Neural progenitor cell (in vitro differentiated cells): Measurements from ENCODE around the gene FEZF1. TPM values are rescaled to one million over a fixed set of nuclear protein-coding genes. Genes with fewer than 3 reads are reported as not detected.

Source experiments
- DNase-seq: peaks from one replicate; pipeline ENCODE4 v3.0.0-alpha.2; 2016; ENCODE audit warnings: low spot score
- H2AFZ ChIP-seq: fragments of 200-600 bp; sonication (generic); replicated peaks from 2 replicates; pipeline ENCODE4 v1.6.1; 2016; ENCODE audit warnings: antibody characterized with exemption
- H3F3A ChIP-seq: fragments of 200-600 bp; sonication (generic); 2 replicates; pipeline ENCODE4 v1.6.1; 2016; ENCODE audit warnings: antibody characterized with exemption, low read depth
- H3K27ac ChIP-seq: fragments of 200-600 bp; sonication (generic); 2 replicates; pipeline ENCODE4 v1.5.1; 2016; ENCODE audit warnings: mild to moderate bottlenecking
- H3K27me3 ChIP-seq: fragments of 200-600 bp; sonication (generic); 2 replicates; pipeline ENCODE4 v1.6.1; 2016; ENCODE audit warnings: mild to moderate bottlenecking, moderate library complexity
- H3K36me3 ChIP-seq: fragments of 200-600 bp; sonication (generic); 2 replicates; pipeline ENCODE4 v1.5.1; 2016
- H3K4me1 ChIP-seq: fragments of 200-600 bp; sonication (generic); 2 replicates; pipeline ENCODE4 v1.6.1; 2016; ENCODE audit warnings: mixed run types
- H3K4me2 ChIP-seq: fragments of 200-600 bp; sonication (generic); 2 replicates; pipeline ENCODE4 v1.6.1; 2016
- H3K4me3 ChIP-seq: fragments of 200-600 bp; sonication (generic); 2 replicates; pipeline ENCODE4 v1.5.1; 2016
- H3K79me2 ChIP-seq: fragments of 200-600 bp; sonication (generic); 2 replicates; pipeline ENCODE4 v1.6.1; 2016; ENCODE audit warnings: low read depth
- H3K9ac ChIP-seq: fragments of 200-600 bp; sonication (generic); 2 replicates; pipeline ENCODE4 v1.6.1; 2016
- H3K9me3 ChIP-seq: fragments of 200-600 bp; sonication (generic); 2 replicates; pipeline ENCODE4 v1.5.1; 2016; ENCODE audit warnings: low read depth
- H4K20me1 ChIP-seq: fragments of 200-600 bp; sonication (generic); 2 replicates; pipeline ENCODE4 v1.6.1; 2016; ENCODE audit warnings: low read depth
- H3K27ac Mint-ChIP-seq: 3 replicates; pipeline ENCODE4 v1.8.0; 2021; ENCODE audit warnings: mixed read lengths
- H3K27me3 Mint-ChIP-seq: 2 replicates; pipeline ENCODE4 v1.8.0; 2022; ENCODE audit warnings: low read depth, mild to moderate bottlenecking, inconsistent platforms, moderate library complexity, mixed read lengths; ENCODE audit not compliant: insufficient read depth
- H3K36me3 Mint-ChIP-seq: 3 replicates; pipeline ENCODE4 v1.8.0; 2021; ENCODE audit warnings: mixed read lengths
- H3K4me1 Mint-ChIP-seq: 3 replicates; pipeline ENCODE4 v1.8.0; 2021; ENCODE audit warnings: mixed read lengths
- H3K4me3 Mint-ChIP-seq: 3 replicates; pipeline ENCODE4 v1.8.0; 2021; ENCODE audit warnings: mild to moderate bottlenecking, moderate library complexity, mixed read lengths
- H3K9me3 Mint-ChIP-seq: 3 replicates; pipeline ENCODE4 v1.8.0; 2020; ENCODE audit warnings: mixed read lengths
- EZH2 ChIP-seq: fragments of 200-600 bp; sonication (generic); IDR thresholded peaks from 2 replicates; pipeline ENCODE4 v1.6.1; 2017; ENCODE audit warnings: antibody characterized with exemption, mild to moderate bottlenecking, moderate library complexity
- EZH2phosphoT487 ChIP-seq: fragments of 200-600 bp; sonication (generic); IDR thresholded peaks from 2 replicates; pipeline ENCODE4 v1.6.1; 2017; ENCODE audit warnings: antibody characterized with exemption
- total RNA-seq: library from RNA; depleted of rRNA; stranded (reverse); fragments of >200 nt; gene quantifications from 2 replicates; pipeline ENCODE4 v1.2.3, GENCODE V29; 2015; ENCODE audit warnings: low replicate concordance
- TF ChIP-seq, protein P1 (sequence below): fragments of 200-600 bp; sonication (generic); IDR thresholded peaks from 2 replicates; pipeline ENCODE4 v1.5.1; 2017; ENCODE audit warnings: antibody characterized with exemption, mild to moderate bottlenecking

FEZF1 gene
- total RNA-seq, 1 donor from 2014 or later, result 330 TPM

- Histone ChIP-seq H3K4me2 (no peak overlapping the region), H3K36me3 (peaks cover 3% of the 10 kb centered on the region), H3K9me3 (no peaks in the 10 kb centered on the region), H3F3A (peaks cover 11% of the 10 kb centered on the region), H3K79me2 (no peaks in the 10 kb centered on the region), H3K27ac (no peak overlapping the region), H2AFZ (no peak overlapping the region), H3K27me3 (no peaks in the 10 kb centered on the region), H4K20me1 (no peaks in the 10 kb centered on the region), H3K9ac (no peak overlapping the region), H3K4me3 (no peak overlapping the region), H3K4me1 (peaks cover 47% of the 10 kb centered on the region)
- H3K4me1 Mint-ChIP-seq, result peaks cover 8% of the 10 kb centered on the region
- H3K36me3 Mint-ChIP-seq, result no peaks in the 10 kb centered on the region
- H3K4me3 Mint-ChIP-seq, result no peak overlapping the region
- no peak overlapping the region for H3K27ac Mint-ChIP-seq
- DNase-seq, result no peak
- TF ChIP-seq, protein P1, sequence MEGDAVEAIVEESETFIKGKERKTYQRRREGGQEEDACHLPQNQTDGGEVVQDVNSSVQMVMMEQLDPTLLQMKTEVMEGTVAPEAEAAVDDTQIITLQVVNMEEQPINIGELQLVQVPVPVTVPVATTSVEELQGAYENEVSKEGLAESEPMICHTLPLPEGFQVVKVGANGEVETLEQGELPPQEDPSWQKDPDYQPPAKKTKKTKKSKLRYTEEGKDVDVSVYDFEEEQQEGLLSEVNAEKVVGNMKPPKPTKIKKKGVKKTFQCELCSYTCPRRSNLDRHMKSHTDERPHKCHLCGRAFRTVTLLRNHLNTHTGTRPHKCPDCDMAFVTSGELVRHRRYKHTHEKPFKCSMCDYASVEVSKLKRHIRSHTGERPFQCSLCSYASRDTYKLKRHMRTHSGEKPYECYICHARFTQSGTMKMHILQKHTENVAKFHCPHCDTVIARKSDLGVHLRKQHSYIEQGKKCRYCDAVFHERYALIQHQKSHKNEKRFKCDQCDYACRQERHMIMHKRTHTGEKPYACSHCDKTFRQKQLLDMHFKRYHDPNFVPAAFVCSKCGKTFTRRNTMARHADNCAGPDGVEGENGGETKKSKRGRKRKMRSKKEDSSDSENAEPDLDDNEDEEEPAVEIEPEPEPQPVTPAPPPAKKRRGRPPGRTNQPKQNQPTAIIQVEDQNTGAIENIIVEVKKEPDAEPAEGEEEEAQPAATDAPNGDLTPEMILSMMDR, result no peak
- TF ChIP-seq EZH2phosphoT487 (no peak), EZH2 (no peak)
- no peaks in the 10 kb centered on the region for H3K27me3 Mint-ChIP-seq
- no peaks in the 10 kb centered on the region for H3K9me3 Mint-ChIP-seq
Measured at GRCh38 chr7:122258971-122259370, 45.6 kb downstream of the FEZF1 start.

DNA sequence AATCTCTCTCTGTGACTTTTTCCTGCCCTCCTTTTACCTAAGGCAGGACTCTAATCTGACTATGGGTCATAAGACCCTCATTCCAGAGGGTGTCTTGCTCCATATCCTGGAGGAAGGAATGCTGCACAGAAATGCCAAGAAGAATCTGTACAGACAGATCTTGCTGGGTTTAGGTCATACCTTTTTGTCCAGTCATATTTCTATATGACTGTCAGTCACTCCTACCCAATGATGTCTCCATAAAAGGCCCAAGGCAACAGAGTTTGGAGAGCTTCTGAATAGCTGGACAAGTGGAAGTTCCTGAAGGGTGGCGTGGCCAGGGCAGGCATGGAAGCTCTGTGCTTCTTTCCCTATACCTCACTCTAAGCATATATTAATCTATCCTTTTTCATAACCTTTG lies 47.5 kb downstream of the FEZF1 start:
- no peaks in the 10 kb centered on the region for H3K36me3 ChIP-seq
- H2AFZ ChIP-seq, result no peak overlapping the region
- Mint-ChIP-seq H3K27ac (no peak overlapping the region), H3K36me3 (no peaks in the 10 kb centered on the region), H3K9me3 (no peaks in the 10 kb centered on the region), H3K4me3 (no peak overlapping the region), H3K27me3 (peaks cover 2% of the 10 kb centered on the region), H3K4me1 (peaks cover 8% of the 10 kb centered on the region)
- no peak for TF ChIP-seq EZH2phosphoT487
- no peak for TF ChIP-seq EZH2
- TF ChIP-seq, protein P1, result no peak
- H3F3A ChIP-seq, result peaks cover 11% of the 10 kb centered on the region
- DNase-seq, result no peak
- H4K20me1 ChIP-seq, result no peaks in the 10 kb centered on the region
- H3K4me3 ChIP-seq, result no peak overlapping the region
- no peaks in the 10 kb centered on the region for H3K79me2 ChIP-seq
- H3K9ac ChIP-seq, result no peak overlapping the region
- no peak overlapping the region for H3K27ac ChIP-seq
- H3K4me2 ChIP-seq, result no peak overlapping the region
- no peaks in the 10 kb centered on the region for H3K27me3 ChIP-seq
- no peaks in the 10 kb centered on the region for H3K9me3 ChIP-seq
- peaks cover 43% of the 10 kb centered on the region for H3K4me1 ChIP-seq

DNA sequence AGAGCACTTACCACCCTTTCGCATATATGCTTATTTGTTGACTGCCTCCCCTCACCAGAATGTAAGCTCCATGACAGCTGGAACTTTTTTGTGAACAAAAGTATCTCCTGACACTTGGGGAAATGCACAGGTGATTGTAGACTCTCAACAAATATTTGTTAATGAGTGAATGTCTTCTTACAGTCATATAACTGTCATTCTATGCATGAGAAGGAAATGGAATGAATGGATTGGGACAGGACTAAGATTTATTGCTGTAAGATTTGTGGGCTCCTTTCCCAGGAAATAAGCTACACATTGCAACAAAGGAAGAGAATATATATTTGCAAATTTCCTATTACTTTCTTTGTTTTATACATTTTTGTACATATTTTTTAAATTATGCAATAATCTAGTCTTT lies 48.5 kb downstream of the FEZF1 start:
- no peak overlapping the region for H3K27ac Mint-ChIP-seq
- H3K27me3 ChIP-seq, result no peaks in the 10 kb centered on the region
- H3K9me3 Mint-ChIP-seq, result no peaks in the 10 kb centered on the region
- peaks cover 33% of the 10 kb centered on the region for H3K4me1 ChIP-seq
- H3K36me3 Mint-ChIP-seq, result no peaks in the 10 kb centered on the region
- H3K4me1 Mint-ChIP-seq, result peaks cover 5% of the 10 kb centered on the region
- TF ChIP-seq EZH2phosphoT487 (no peak), EZH2 (no peak)
- TF ChIP-seq, protein P1, result no peak
- no peak overlapping the region for H3K9ac ChIP-seq
- H3K4me2 ChIP-seq, result peak overlapping the region; percentile 48
- peaks cover 2% of the 10 kb centered on the region for H3K27me3 Mint-ChIP-seq
- H3K36me3 ChIP-seq, result no peaks in the 10 kb centered on the region
- DNase-seq, result no peak
- H3K79me2 ChIP-seq, result no peaks in the 10 kb centered on the region
- no peak overlapping the region for H2AFZ ChIP-seq
- no peaks in the 10 kb centered on the region for H3K9me3 ChIP-seq
- no peak overlapping the region for H3K27ac ChIP-seq
- H3K4me3 Mint-ChIP-seq, result no peak overlapping the region
- no peak overlapping the region for H3K4me3 ChIP-seq
- H4K20me1 ChIP-seq, result no peaks in the 10 kb centered on the region
- H3F3A ChIP-seq, result peaks cover 11% of the 10 kb centered on the region
